BJ (cell line): ENCODE results near the gene FER. TPM values are rescaled to one million over a fixed set of nuclear protein-coding genes. Genes with fewer than 3 reads are reported as not detected.

Experiments used
- CTCF ChIA-PET: fragments of 350-600 bp; formaldehyde crosslinking; extraction: SDS; loops from one replicate; lab custom pipeline; 2021; ENCODE audit warnings: antibody characterized with exemption, inconsistent platforms; lab: Yijun Ruan, JAX
- POLR2A ChIA-PET: fragments of 300-600 bp; sonication (Branson Sonifier 250); formaldehyde crosslinking; extraction: SDS; loops from one replicate; lab custom pipeline; 2021; ENCODE audit warnings: antibody characterized with exemption; lab: Charles Lee
- DNase-seq: peaks from one replicate; pipeline ENCODE4 v3.0.0-alpha.2; 2011; ENCODE audit warnings: low read depth
- H3K27me3 ChIP-seq: 2 replicates; pipeline ENCODE4 v1.6.0; 2011; ENCODE audit warnings: low read length; ENCODE audit not compliant: control insufficient read depth, insufficient read depth
- H3K36me3 ChIP-seq: 2 replicates; pipeline ENCODE4 v1.5.1; 2011; ENCODE audit warnings: low read length; ENCODE audit not compliant: control insufficient read depth, insufficient read depth
- H3K4me3 ChIP-seq: 2 replicates; pipeline ENCODE4 v1.5.1; 2011; ENCODE audit warnings: low read depth, mild to moderate bottlenecking, control low read depth, low read length
- CTCF ChIP-seq: IDR thresholded peaks from 2 replicates; pipeline ENCODE4 v1.5.1; 2011; ENCODE audit warnings: low read depth, mild to moderate bottlenecking, control low read depth, inconsistent platforms, low read length, moderate library complexity; ENCODE audit not compliant: insufficient read depth
- polyA plus RNA-seq: library from polyadenylated mRNA; depleted of rRNA; stranded (reverse); fragments of >200 nt; gene quantifications from 2 replicates; pipeline ENCODE4 v1.2.3, GENCODE V29; 2011

FER gene
- polyA plus RNA-seq, 1 experiment = 4.0 TPM

GRCh38 chr5:108727236-108727650 lies 20.5 kb upstream of the FER start:
- no peak for TF ChIP-seq CTCF
- POLR2A ChIA-PET = interaction anchor here (1.7 kb wide), 1 partner anchor 21 kb away, joined by 7 read pairs; the partner anchor contains the start of gene FER
- no peak for DNase-seq
- Histone ChIP-seq H3K27me3 (no peaks in the 10 kb centered on the region), H3K36me3 (no peaks in the 10 kb centered on the region), H3K4me3 (peak overlapping the region; percentile 66)
- CTCF ChIA-PET = interaction anchor here (0.7 to 1.1 kb wide), 2 partner anchors 9 to 33 kb away, joined by 3 read pairs; no protein-coding TSS in a partner anchor

- TF ChIP-seq CTCF = no peak
- DNase-seq = peak; percentile 44
- ChIA-PET POLR2A (interaction anchor here (0.7 to 1.7 kb wide), 2 partner anchors 20 to 503 kb away, joined by 3 to 7 read pairs; partner anchors contain the start of gene FER), CTCF (interaction anchor here (1.1 kb wide), 1 partner anchor 10 kb away, joined by 3 read pairs; no protein-coding TSS in a partner anchor)
- Histone ChIP-seq H3K36me3 (no peaks in the 10 kb centered on the region), H3K27me3 (no peaks in the 10 kb centered on the region), H3K4me3 (peak overlapping the region; percentile 66)
Measured at GRCh38 chr5:108727651-108728565, 19.8 kb upstream of the FER start.

- no peak for TF ChIP-seq CTCF
- CTCF ChIA-PET = interaction anchor here (0.8 kb wide), 1 partner anchor 206 kb away, joined by 3 read pairs; no protein-coding TSS in a partner anchor
Measured at GRCh38 chr5:108728566-108729241, 19.0 kb upstream of the FER start.

GRCh38 chr5:108729242-108729615 lies 18.5 kb upstream of the FER start:
- H3K27me3 ChIP-seq = no peaks in the 10 kb centered on the region
- H3K4me3 ChIP-seq = no peak overlapping the region
- no peak for DNase-seq
- no peaks in the 10 kb centered on the region for H3K36me3 ChIP-seq
- ChIA-PET CTCF (interaction anchor here (0.8 kb wide), 1 partner anchor 206 kb away, joined by 3 read pairs; no protein-coding TSS in a partner anchor), POLR2A (no interaction called here)
- TF ChIP-seq CTCF = no peak

More at GRCh38 chr5:108728566-108729241, 19.0 kb upstream of the FER start:
- DNase-seq = no peak
- Histone ChIP-seq H3K27me3 (no peaks in the 10 kb centered on the region), H3K4me3 (peak overlapping the region; percentile 66), H3K36me3 (no peaks in the 10 kb centered on the region)
- POLR2A ChIA-PET = interaction anchor here (0.7 to 1.7 kb wide), 2 partner anchors 19 to 502 kb away, joined by 3 to 7 read pairs; partner anchors contain the start of gene FER
